Astrocyte (in vitro differentiated cells and primary cell): ENCODE measurements around the gene LORICRIN.

Experiments
- CTCF ChIP-seq: IDR thresholded peaks from 2 replicates; pipeline ENCODE4 v1.5.1; 2011; ENCODE audit warnings: low read depth, mild to moderate bottlenecking, inconsistent platforms, low read length, moderate library complexity; ENCODE audit not compliant: insufficient read depth
- EZH2 ChIP-seq: IDR thresholded peaks from 2 replicates; pipeline ENCODE4 v1.6.1; 2012; ENCODE audit warnings: mild to moderate bottlenecking, low read length, inconsistent platforms; ENCODE audit not compliant: insufficient read depth

GRCh38 chr1:153220606-153221303 lies 38.7 kb upstream of the LORICRIN start:
- TF ChIP-seq CTCF (no peak), EZH2 (no peak)
